GM12878 (cell line): ENCODE measurements around the gene DMD. TPM values are rescaled to one million over a fixed set of nuclear protein-coding genes. Genes with fewer than 3 reads are reported as not detected.
A peak's percentile ranks its signal among the peaks of the same experiment; 100 is the strongest.

ENCODE experiments used
- ATF2 ChIP-seq: IDR thresholded peaks from 2 replicates; pipeline ENCODE4 v1.6.1; 2012; ENCODE audit warnings: low read length, inconsistent platforms
- BCL11A ChIP-seq: IDR thresholded peaks from 2 replicates; pipeline ENCODE4 v1.6.1; 2011; ENCODE audit warnings: low read depth, low read length
- CEBPZ ChIP-seq: fragments of 150-350 bp; IDR thresholded peaks from 2 replicates; pipeline ENCODE4 v1.6.1; 2016; ENCODE audit warnings: low read depth, low read length
- EED ChIP-seq: sonication (generic); IDR thresholded peaks from 2 replicates; pipeline ENCODE4 v1.6.1; 2016; ENCODE audit warnings: antibody characterized with exemption, low read depth
- ETV6 ChIP-seq, 2 experiments: fragments of 450-650 bp in 1 of 2; IDR thresholded peaks in 1 of 2; conservative IDR thresholded peaks in 1 of 2; 2 replicates each; pipeline ENCODE4 v1.6.1; 2014; ENCODE audit warnings: antibody characterized with exemption in 1 of 2, borderline replicate concordance in 1 of 2, low read depth in 1 of 2, mild to moderate bottlenecking in 1 of 2, moderate library complexity in 1 of 2
- FOXM1 ChIP-seq: IDR thresholded peaks from 2 replicates; pipeline ENCODE4 v1.6.1; 2012; ENCODE audit warnings: low read depth, mild to moderate bottlenecking, inconsistent platforms, low read length, moderate library complexity
- IKZF1 ChIP-seq: fragments of 450-650 bp; conservative IDR thresholded peaks from 2 replicates; pipeline ENCODE4 v1.6.1; 2017; ENCODE audit warnings: antibody characterized with exemption, mild to moderate bottlenecking
- MEF2A ChIP-seq: IDR thresholded peaks from 2 replicates; pipeline ENCODE4 v1.6.1; 2011; ENCODE audit warnings: low read depth, mild to moderate bottlenecking, low read length, moderate library complexity; ENCODE audit not compliant: insufficient read depth
- NBN ChIP-seq: fragments of 450-650 bp; IDR thresholded peaks from 2 replicates; pipeline ENCODE4 v1.6.1; 2016
- NFIC ChIP-seq: IDR thresholded peaks from 2 replicates; pipeline ENCODE4 v1.6.1; 2012; ENCODE audit warnings: low read depth, mild to moderate bottlenecking, inconsistent platforms, low read length, moderate library complexity
- PBX3 ChIP-seq: IDR thresholded peaks from 2 replicates; pipeline ENCODE4 v1.6.1; 2011; ENCODE audit warnings: mild to moderate bottlenecking, low read depth, low read length, moderate library complexity; ENCODE audit not compliant: insufficient replicate concordance
- RFX5 ChIP-seq: IDR thresholded peaks from 2 replicates; pipeline ENCODE4 v1.6.1; 2011; ENCODE audit warnings: low read depth, low read length, improper control_type of control experiment
- YY1 ChIP-seq: IDR thresholded peaks from 2 replicates; pipeline ENCODE4 v1.6.1; 2011; ENCODE audit warnings: low read depth, mild to moderate bottlenecking, low read length
- polyA plus RNA-seq, 11 experiments: library from polyadenylated mRNA; depleted of rRNA in 4 of 11; unstranded in 6 of 11; stranded (reverse) in 5 of 11; fragments of >200 nt; fragmentation: Nextera tagmentation in 4 of 11; fragmentation: Illumina TruSeq in 1 of 11; extraction: Ambion mirVana in 4 of 11; extraction: Trizol in 1 of 11; gene quantifications; 1 replicate in 1 of 11; 2 replicates in 10 of 11; pipeline versions ENCODE4 v1.2.1 to v1.2.3, GENCODE V29; 2011 to 2016; ENCODE audit warnings: inconsistent platforms in 2 of 11, missing spikeins in 2 of 11, low read depth in 1 of 11
- total RNA-seq, 4 experiments: library from RNA; depleted of rRNA in 3 of 4; stranded (reverse); fragments of >200 nt in 3 of 4; fragmentation: Illumina TruSeq in 1 of 4; extraction: Trizol in 1 of 4; gene quantifications; 2 replicates each; pipeline versions ENCODE4 v1.2.1 to v1.2.3, GENCODE V29; 2013 to 2021

DMD gene
- total and polyA plus RNA-seq, 10 of the 15 experiments (the other 5 are each of a cell fraction or from before 2014, with no cell fraction given): 1.4 to 24.3 (median 4.3) TPM

- peak; percentile 61 for TF ChIP-seq IKZF1
- peak; percentile 52 for TF ChIP-seq ATF2
- TF ChIP-seq EED: peak; percentile 84
- peak; percentile 50 for TF ChIP-seq NFIC
- no peak for TF ChIP-seq NBN
- peak; percentile 34; the same call in 1 of the 2 replicates for TF ChIP-seq FOXM1
- no peak for TF ChIP-seq PBX3
- no peak for TF ChIP-seq CEBPZ
- peak; percentile 79; the same call in 1 of the 2 replicates for TF ChIP-seq MEF2A
- TF ChIP-seq YY1: no peak
- TF ChIP-seq RFX5: no peak
- TF ChIP-seq BCL11A: 0 out of 2 replicates have a peak, but pooled peaks have one; percentile 39
- TF ChIP-seq ETV6 (conservative IDR thresholded peaks at IDR 0.05 in 1 of 2, IDR thresholded peaks at IDR 0.05 in 1 of 2; ENCODE audit: borderline replicate concordance in 1 of 2, low read depth in 1 of 2): peak in 1 of 2 experiments; percentile 45; a peak in 1 of 4 replicates
These were observed 763.0 kb downstream of the DMD start (continued) for GRCh38 chrX:32448320-32448719.
